Retinal pigment epithelial cell (primary cell): ENCODE results near the gene HTR6.

Experiments
- DNase-seq: peaks from one replicate; pipeline ENCODE4 v3.0.0-alpha.2; 2010; ENCODE audit warnings: low read depth
- H3K4me3 ChIP-seq: 2 replicates; pipeline ENCODE4 v1.5.1; 2011; ENCODE audit warnings: mild to moderate bottlenecking, low read length, control low read depth, moderate library complexity
- TF ChIP-seq, protein P1 (sequence below): conservative IDR thresholded peaks from 2 replicates; pipeline ENCODE4 v1.5.1; 2011; ENCODE audit warnings: low read depth, low read length, control low read depth, inconsistent platforms

The HTR6 gene

GRCh38 chr1:19715334-19716203, 50.9 kb downstream of the HTR6 start:
- DNase-seq: peak; percentile 80
- TF ChIP-seq, protein P1, sequence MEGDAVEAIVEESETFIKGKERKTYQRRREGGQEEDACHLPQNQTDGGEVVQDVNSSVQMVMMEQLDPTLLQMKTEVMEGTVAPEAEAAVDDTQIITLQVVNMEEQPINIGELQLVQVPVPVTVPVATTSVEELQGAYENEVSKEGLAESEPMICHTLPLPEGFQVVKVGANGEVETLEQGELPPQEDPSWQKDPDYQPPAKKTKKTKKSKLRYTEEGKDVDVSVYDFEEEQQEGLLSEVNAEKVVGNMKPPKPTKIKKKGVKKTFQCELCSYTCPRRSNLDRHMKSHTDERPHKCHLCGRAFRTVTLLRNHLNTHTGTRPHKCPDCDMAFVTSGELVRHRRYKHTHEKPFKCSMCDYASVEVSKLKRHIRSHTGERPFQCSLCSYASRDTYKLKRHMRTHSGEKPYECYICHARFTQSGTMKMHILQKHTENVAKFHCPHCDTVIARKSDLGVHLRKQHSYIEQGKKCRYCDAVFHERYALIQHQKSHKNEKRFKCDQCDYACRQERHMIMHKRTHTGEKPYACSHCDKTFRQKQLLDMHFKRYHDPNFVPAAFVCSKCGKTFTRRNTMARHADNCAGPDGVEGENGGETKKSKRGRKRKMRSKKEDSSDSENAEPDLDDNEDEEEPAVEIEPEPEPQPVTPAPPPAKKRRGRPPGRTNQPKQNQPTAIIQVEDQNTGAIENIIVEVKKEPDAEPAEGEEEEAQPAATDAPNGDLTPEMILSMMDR: peak; percentile 95
- no peak overlapping the region for H3K4me3 ChIP-seq

DNA sequence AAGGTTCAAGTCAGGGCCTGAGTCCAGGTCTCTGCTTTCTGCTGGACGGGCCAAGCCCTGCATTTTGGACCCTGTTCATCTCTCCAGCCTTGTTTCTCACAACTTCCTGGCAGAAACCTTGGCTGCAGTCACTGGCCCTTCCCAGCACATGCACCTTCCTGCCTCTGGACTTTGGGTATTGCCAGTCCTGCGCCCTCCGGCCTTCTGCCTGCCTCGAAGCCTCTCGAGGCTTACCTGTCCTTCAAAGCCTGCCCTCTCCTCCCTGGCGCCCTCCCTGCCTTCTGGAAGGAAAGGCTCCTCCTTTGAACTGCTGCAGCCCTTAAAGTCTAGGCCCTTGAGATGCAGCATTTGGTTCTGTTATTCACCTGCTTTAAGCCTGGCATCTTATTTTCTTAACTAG, 52.8 kb downstream of the HTR6 start:
- DNase-seq: no peak
- TF ChIP-seq, protein P1: no peak
- H3K4me3 ChIP-seq: no peak overlapping the region

DNA sequence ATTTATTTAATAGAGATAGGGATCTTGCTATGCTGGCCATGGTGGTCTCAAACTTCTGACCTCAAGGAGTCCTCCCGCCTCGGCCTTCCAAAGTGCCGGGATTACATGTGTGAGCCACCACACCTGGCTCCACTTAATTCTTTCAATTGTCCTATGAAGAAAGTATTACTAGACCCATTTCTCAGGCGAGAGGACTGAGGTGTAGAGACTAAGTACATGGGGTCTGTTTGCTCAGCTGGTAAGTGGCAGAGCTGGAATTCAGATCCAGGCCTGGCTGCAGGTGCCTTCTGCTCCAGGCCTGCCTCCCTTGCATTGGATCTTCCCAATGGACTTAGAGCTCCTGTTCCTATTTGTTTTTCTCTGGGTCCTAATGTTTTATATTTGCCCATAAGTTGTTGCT, 55.5 kb downstream of the HTR6 start:
- TF ChIP-seq, protein P1: no peak
- no peak for DNase-seq
- H3K4me3 ChIP-seq: no peak overlapping the region

DNA sequence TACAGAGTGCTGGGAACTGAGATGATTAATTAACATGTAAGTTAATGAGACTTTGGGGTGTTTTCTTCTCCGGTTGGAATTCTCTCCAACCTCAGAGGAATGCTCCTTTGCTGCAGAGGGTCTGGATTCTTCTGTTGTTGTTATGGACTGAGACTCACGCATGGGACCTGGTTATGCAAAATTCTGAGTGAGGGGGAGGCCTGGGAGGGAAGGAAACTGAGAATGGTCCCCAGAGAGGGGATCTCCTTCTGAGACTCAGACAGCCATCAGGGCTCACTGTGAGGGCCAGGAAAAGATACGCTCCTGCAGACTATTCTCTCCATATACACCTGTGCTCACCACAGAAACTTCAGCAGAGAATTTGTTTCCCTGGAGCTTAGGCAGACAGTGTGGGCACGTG, 56.3 kb downstream of the HTR6 start:
- TF ChIP-seq, protein P1: no peak
- H3K4me3 ChIP-seq: no peak overlapping the region
- DNase-seq: no peak

DNA sequence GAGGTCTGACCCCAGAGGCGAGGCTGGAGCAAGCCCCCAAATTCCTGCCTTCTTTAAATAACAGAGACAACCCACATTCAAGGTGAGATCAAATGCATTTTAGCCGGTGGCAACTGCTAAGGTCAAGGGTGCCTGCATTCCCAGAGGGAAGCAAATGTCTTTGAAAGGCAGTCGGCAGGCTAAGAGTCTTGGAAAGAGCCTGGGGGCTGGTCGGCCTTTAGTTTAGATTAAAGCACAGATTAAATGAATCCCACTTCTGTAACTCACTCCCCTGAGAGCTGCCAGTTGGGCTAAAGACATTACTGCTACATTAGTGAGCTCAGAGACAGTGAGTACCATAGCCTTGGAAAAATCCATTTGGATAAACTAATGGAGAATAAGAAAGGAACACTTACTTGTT, 59.2 kb downstream of the HTR6 start:
- no peak overlapping the region for H3K4me3 ChIP-seq
- DNase-seq: no peak
- TF ChIP-seq, protein P1: no peak

- no peak for DNase-seq
- no peak overlapping the region for H3K4me3 ChIP-seq
- TF ChIP-seq, protein P1: no peak
Measured at GRCh38 chr1:19725606-19726005, 60.9 kb downstream of the HTR6 start.
